ENCODE data around the gene THEM5.
"Not testable (repeated sequence)": the region's sequence is repeated elsewhere in the genome, so short reads cannot be mapped to it uniquely, and the experiment has no call there.

Gene THEM5

GRCh38 chr1:151885479-151885878 lies 32.0 kb upstream of the THEM5 start:
- TF ChIP-seq CTCF (IDR thresholded peaks at IDR 0.05) = no peak
- Histone ChIP-seq H3K4me1 (no peaks in the 10 kb centered on the region), H3K36me3 (ENCODE audit: control insufficient read depth, insufficient read depth, low read length) (no peaks in the 10 kb centered on the region), H3K9ac (no peak overlapping the region), H3K9me3 (ENCODE audit: control insufficient read depth, low read length) (no peaks in the 10 kb centered on the region), H3K4me2 (ENCODE audit: low read length) (no peak overlapping the region), H3K4me3 (ENCODE audit: low read depth, low read length) (no peak overlapping the region), H3K27me3 (ENCODE audit: control insufficient read depth, insufficient read depth, low read length) (no peaks in the 10 kb centered on the region), H3K27ac (no peak overlapping the region), H3K79me2 (no peaks in the 10 kb centered on the region), H2AFZ (no peak overlapping the region)

GRCh38 chr1:151884879-151885278 lies 31.4 kb upstream of the THEM5 start:
- not testable (repeated sequence) for H3K4me3 ChIP-seq (ENCODE audit: low read depth, low read length); H3K36me3 ChIP-seq (ENCODE audit: control insufficient read depth, insufficient read depth, low read length); H3K27me3 ChIP-seq (ENCODE audit: control insufficient read depth, insufficient read depth, low read length); H3K4me1 ChIP-seq; H3K79me2 ChIP-seq; H3K27ac ChIP-seq; H3K4me2 ChIP-seq (ENCODE audit: low read length); H3K9ac ChIP-seq; H2AFZ ChIP-seq; H3K9me3 ChIP-seq (ENCODE audit: control insufficient read depth, low read length)

GRCh38 chr1:151884445-151884844 lies 30.9 kb upstream of the THEM5 start:
- H3K4me2 ChIP-seq (ENCODE audit: low read length); H3K4me1 ChIP-seq; H3K9ac ChIP-seq: not testable (repeated sequence)

GRCh38 chr1:151883898-151884297 lies 30.4 kb upstream of the THEM5 start:
- H3K9ac ChIP-seq; H3K36me3 ChIP-seq (ENCODE audit: control insufficient read depth, insufficient read depth, low read length); H3K4me2 ChIP-seq (ENCODE audit: low read length); H3K9me3 ChIP-seq (ENCODE audit: control insufficient read depth, low read length); H3K27ac ChIP-seq; H2AFZ ChIP-seq; H3K4me1 ChIP-seq; H3K79me2 ChIP-seq; H3K27me3 ChIP-seq (ENCODE audit: control insufficient read depth, insufficient read depth, low read length); H3K4me3 ChIP-seq (ENCODE audit: low read depth, low read length): not testable (repeated sequence)

More at GRCh38 chr1:151884445-151884844, 30.9 kb upstream of the THEM5 start:
- H3K4me3 ChIP-seq (ENCODE audit: low read depth, low read length); H2AFZ ChIP-seq; H3K79me2 ChIP-seq; H3K27me3 ChIP-seq (ENCODE audit: control insufficient read depth, insufficient read depth, low read length); H3K36me3 ChIP-seq (ENCODE audit: control insufficient read depth, insufficient read depth, low read length); H3K27ac ChIP-seq; H3K9me3 ChIP-seq (ENCODE audit: control insufficient read depth, low read length): not testable (repeated sequence)

GRCh38 chr1:151882918-151883317 lies 29.4 kb upstream of the THEM5 start:
- not testable (repeated sequence) for H3K36me3 ChIP-seq (ENCODE audit: control insufficient read depth, insufficient read depth, low read length); H3K27me3 ChIP-seq (ENCODE audit: control insufficient read depth, insufficient read depth, low read length); H3K79me2 ChIP-seq; H3K9ac ChIP-seq; H3K4me3 ChIP-seq (ENCODE audit: low read depth, low read length); H3K4me1 ChIP-seq; H3K9me3 ChIP-seq (ENCODE audit: control insufficient read depth, low read length); H2AFZ ChIP-seq; H3K4me2 ChIP-seq (ENCODE audit: low read length); H3K27ac ChIP-seq

- H3K4me3 ChIP-seq (ENCODE audit: low read depth, low read length) = no peak overlapping the region
- H3K4me2 ChIP-seq (ENCODE audit: low read length) = no peak overlapping the region
- no peaks in the 10 kb centered on the region for H3K9me3 ChIP-seq (ENCODE audit: control insufficient read depth, low read length)
- no peaks in the 10 kb centered on the region for H3K4me1 ChIP-seq
- H3K79me2 ChIP-seq = no peaks in the 10 kb centered on the region
- no peaks in the 10 kb centered on the region for H3K27me3 ChIP-seq (ENCODE audit: control insufficient read depth, insufficient read depth, low read length)
- H3K27ac ChIP-seq = no peak overlapping the region
- no peaks in the 10 kb centered on the region for H3K36me3 ChIP-seq (ENCODE audit: control insufficient read depth, insufficient read depth, low read length)
- TF ChIP-seq CTCF (IDR thresholded peaks at IDR 0.05) = no peak
- no peak overlapping the region for H2AFZ ChIP-seq
- H3K9ac ChIP-seq = no peak overlapping the region
Measured at GRCh38 chr1:151882466-151882865, 29.0 kb upstream of the THEM5 start.

- Histone ChIP-seq H3K27me3 (ENCODE audit: control insufficient read depth, insufficient read depth, low read length) (no peaks in the 10 kb centered on the region), H3K27ac (no peak overlapping the region), H3K36me3 (ENCODE audit: control insufficient read depth, insufficient read depth, low read length) (no peaks in the 10 kb centered on the region), H2AFZ (no peak overlapping the region), H3K4me2 (ENCODE audit: low read length) (no peak overlapping the region), H3K79me2 (no peaks in the 10 kb centered on the region), H3K9ac (no peak overlapping the region), H3K4me1 (no peaks in the 10 kb centered on the region), H3K4me3 (ENCODE audit: low read depth, low read length) (no peak overlapping the region), H3K9me3 (ENCODE audit: control insufficient read depth, low read length) (no peaks in the 10 kb centered on the region)
- TF ChIP-seq CTCF (IDR thresholded peaks at IDR 0.05) = no peak
Measured at GRCh38 chr1:151881479-151881878, 28.0 kb upstream of the THEM5 start.
